GM12878 (cell line): Measurements from ENCODE around the gene NACAD. TPM values are rescaled to one million over a fixed set of nuclear protein-coding genes. Genes with fewer than 3 reads are reported as not detected.

Experiments used
- BMI1 ChIP-seq: fragments of 450-650 bp; IDR thresholded peaks from 2 replicates; pipeline ENCODE4 v1.6.1; 2016; ENCODE audit warnings: mild to moderate bottlenecking, moderate library complexity, borderline replicate concordance
- CREB1 ChIP-seq: IDR thresholded peaks from 2 replicates; pipeline ENCODE4 v1.6.1; 2012; ENCODE audit warnings: low read depth, mild to moderate bottlenecking, inconsistent platforms
- EED ChIP-seq: sonication (generic); IDR thresholded peaks from 2 replicates; pipeline ENCODE4 v1.6.1; 2016; ENCODE audit warnings: antibody characterized with exemption, low read depth
- HSF1 ChIP-seq: fragments of 150-350 bp; IDR thresholded peaks from 2 replicates; pipeline ENCODE4 v1.6.1; 2014; ENCODE audit warnings: mild to moderate bottlenecking, low read depth, low read length
- MEF2A ChIP-seq: IDR thresholded peaks from 2 replicates; pipeline ENCODE4 v1.6.1; 2011; ENCODE audit warnings: low read depth, mild to moderate bottlenecking, low read length, moderate library complexity; ENCODE audit not compliant: insufficient read depth
- NFIC ChIP-seq: IDR thresholded peaks from 2 replicates; pipeline ENCODE4 v1.6.1; 2012; ENCODE audit warnings: low read depth, mild to moderate bottlenecking, inconsistent platforms, low read length, moderate library complexity
- PML ChIP-seq: IDR thresholded peaks from 2 replicates; pipeline ENCODE4 v1.6.1; 2012; ENCODE audit warnings: low read length, inconsistent platforms
- POLR2AphosphoS2 ChIP-seq: IDR thresholded peaks from 2 replicates; pipeline ENCODE4 v1.6.1; 2011; ENCODE audit warnings: low read depth, mild to moderate bottlenecking, low read length, improper control_type of control experiment, moderate library complexity
- SIN3A ChIP-seq: IDR thresholded peaks from 2 replicates; pipeline ENCODE4 v1.6.1; 2012; ENCODE audit warnings: low read depth, low read length, improper control_type of control experiment
- SMARCA5 ChIP-seq: fragments of 450-650 bp; IDR thresholded peaks from 2 replicates; pipeline ENCODE4 v1.6.1; 2017; ENCODE audit warnings: mild to moderate bottlenecking
- SP1 ChIP-seq: IDR thresholded peaks from one replicate; pipeline ENCODE4 v1.6.1; 2011; ENCODE audit warnings: low read depth, low read length
- TBL1XR1 ChIP-seq: IDR thresholded peaks from 2 replicates; pipeline ENCODE4 v1.6.1; 2012; ENCODE audit warnings: low read depth, low read length, improper control_type of control experiment
- WRNIP1 ChIP-seq: IDR thresholded peaks from 2 replicates; pipeline ENCODE4 v1.6.1; 2011; ENCODE audit warnings: low read depth, low read length, improper control_type of control experiment, borderline replicate concordance
- ZNF687 ChIP-seq: fragments of 450-650 bp; IDR thresholded peaks from 2 replicates; pipeline ENCODE4 v1.6.1; 2017; ENCODE audit warnings: mild to moderate bottlenecking, moderate library complexity
- polyA plus RNA-seq, 11 experiments: library from polyadenylated mRNA; depleted of rRNA in 4 of 11; unstranded in 6 of 11; stranded (reverse) in 5 of 11; fragments of >200 nt; fragmentation: Nextera tagmentation in 4 of 11; fragmentation: Illumina TruSeq in 1 of 11; extraction: Ambion mirVana in 4 of 11; extraction: Trizol in 1 of 11; gene quantifications; 1 replicate in 1 of 11; 2 replicates in 10 of 11; pipeline versions ENCODE4 v1.2.1 to v1.2.3, GENCODE V29; 2011 to 2016; ENCODE audit warnings: inconsistent platforms in 2 of 11, missing spikeins in 2 of 11, low read depth in 1 of 11
- total RNA-seq, 4 experiments: library from RNA; depleted of rRNA in 3 of 4; stranded (reverse); fragments of >200 nt in 3 of 4; fragmentation: Illumina TruSeq in 1 of 4; extraction: Trizol in 1 of 4; gene quantifications; 2 replicates each; pipeline versions ENCODE4 v1.2.1 to v1.2.3, GENCODE V29; 2013 to 2021
- TF ChIP-seq, protein P1 (sequence below): fragments of 450-650 bp; conservative IDR thresholded peaks from 2 replicates; pipeline ENCODE4 v1.6.1; 2017; ENCODE audit warnings: mild to moderate bottlenecking, moderate library complexity
- TF ChIP-seq, protein P2 (sequence below): IDR thresholded peaks from 2 replicates; pipeline ENCODE4 v1.6.1; 2012; ENCODE audit warnings: mild to moderate bottlenecking, low read depth, low read length
- TF ChIP-seq, protein P3 (sequence below): fragments of 450-650 bp; IDR thresholded peaks from 2 replicates; pipeline ENCODE4 v1.6.1; 2017; ENCODE audit warnings: borderline replicate concordance

Gene NACAD
- total and polyA plus RNA-seq, 10 of the 15 experiments (the other 5 are each of a cell fraction or from before 2014, with no cell fraction given) = not detected

DNA sequence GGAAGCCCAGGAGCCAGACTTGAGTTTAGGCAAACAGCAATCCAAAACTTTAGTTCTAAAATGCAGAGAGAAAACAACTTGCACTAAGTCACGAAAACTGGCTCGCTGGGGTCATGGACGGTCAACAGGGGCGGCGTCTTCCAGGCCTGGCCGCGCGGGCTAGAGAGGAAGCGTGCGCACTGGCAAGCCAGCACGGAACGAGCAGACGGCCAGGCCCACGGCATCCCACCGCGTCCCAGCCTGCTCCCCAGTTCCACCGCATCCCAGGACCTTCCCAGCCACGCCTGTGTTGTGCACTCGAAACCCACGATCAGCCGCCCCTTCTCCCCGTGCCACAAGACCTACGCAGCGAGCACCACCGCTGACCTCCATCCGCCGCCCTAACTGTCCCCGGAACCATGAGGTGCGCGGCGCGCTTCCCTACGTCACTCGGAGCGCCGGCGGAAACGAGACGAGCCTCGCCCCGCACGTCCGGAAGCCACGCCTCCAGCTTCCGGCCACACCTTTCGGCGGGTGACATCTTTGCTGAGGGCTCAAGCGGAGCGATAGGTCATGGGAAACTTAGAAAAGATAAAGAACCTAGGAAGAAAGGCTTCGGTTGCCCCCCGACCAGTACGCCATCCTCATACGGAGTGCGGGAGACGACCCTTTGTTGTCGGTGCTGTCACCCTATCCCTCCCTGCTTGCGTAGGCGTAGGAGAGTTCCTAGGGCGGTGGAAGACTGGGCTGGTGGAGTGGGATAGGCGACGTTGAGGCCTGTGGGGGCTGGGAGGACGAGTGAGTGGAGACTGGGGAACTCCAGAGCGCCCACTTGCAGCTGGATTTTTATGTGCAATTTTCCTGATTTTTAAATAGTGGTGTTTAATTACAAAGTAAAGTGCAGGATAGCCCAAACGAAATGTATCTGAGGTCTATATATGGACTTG lies 22.8 kb upstream of the NACAD start, which contains the start of gene TBRG4 (continued):
- TF ChIP-seq, protein P1, sequence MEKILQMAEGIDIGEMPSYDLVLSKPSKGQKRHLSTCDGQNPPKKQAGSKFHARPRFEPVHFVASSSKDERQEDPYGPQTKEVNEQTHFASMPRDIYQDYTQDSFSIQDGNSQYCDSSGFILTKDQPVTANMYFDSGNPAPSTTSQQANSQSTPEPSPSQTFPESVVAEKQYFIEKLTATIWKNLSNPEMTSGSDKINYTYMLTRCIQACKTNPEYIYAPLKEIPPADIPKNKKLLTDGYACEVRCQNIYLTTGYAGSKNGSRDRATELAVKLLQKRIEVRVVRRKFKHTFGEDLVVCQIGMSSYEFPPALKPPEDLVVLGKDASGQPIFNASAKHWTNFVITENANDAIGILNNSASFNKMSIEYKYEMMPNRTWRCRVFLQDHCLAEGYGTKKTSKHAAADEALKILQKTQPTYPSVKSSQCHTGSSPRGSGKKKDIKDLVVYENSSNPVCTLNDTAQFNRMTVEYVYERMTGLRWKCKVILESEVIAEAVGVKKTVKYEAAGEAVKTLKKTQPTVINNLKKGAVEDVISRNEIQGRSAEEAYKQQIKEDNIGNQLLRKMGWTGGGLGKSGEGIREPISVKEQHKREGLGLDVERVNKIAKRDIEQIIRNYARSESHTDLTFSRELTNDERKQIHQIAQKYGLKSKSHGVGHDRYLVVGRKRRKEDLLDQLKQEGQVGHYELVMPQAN = peak; percentile 97
- TF ChIP-seq, protein P2, sequence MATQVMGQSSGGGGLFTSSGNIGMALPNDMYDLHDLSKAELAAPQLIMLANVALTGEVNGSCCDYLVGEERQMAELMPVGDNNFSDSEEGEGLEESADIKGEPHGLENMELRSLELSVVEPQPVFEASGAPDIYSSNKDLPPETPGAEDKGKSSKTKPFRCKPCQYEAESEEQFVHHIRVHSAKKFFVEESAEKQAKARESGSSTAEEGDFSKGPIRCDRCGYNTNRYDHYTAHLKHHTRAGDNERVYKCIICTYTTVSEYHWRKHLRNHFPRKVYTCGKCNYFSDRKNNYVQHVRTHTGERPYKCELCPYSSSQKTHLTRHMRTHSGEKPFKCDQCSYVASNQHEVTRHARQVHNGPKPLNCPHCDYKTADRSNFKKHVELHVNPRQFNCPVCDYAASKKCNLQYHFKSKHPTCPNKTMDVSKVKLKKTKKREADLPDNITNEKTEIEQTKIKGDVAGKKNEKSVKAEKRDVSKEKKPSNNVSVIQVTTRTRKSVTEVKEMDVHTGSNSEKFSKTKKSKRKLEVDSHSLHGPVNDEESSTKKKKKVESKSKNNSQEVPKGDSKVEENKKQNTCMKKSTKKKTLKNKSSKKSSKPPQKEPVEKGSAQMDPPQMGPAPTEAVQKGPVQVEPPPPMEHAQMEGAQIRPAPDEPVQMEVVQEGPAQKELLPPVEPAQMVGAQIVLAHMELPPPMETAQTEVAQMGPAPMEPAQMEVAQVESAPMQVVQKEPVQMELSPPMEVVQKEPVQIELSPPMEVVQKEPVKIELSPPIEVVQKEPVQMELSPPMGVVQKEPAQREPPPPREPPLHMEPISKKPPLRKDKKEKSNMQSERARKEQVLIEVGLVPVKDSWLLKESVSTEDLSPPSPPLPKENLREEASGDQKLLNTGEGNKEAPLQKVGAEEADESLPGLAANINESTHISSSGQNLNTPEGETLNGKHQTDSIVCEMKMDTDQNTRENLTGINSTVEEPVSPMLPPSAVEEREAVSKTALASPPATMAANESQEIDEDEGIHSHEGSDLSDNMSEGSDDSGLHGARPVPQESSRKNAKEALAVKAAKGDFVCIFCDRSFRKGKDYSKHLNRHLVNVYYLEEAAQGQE = no peak
- TF ChIP-seq, protein P3, sequence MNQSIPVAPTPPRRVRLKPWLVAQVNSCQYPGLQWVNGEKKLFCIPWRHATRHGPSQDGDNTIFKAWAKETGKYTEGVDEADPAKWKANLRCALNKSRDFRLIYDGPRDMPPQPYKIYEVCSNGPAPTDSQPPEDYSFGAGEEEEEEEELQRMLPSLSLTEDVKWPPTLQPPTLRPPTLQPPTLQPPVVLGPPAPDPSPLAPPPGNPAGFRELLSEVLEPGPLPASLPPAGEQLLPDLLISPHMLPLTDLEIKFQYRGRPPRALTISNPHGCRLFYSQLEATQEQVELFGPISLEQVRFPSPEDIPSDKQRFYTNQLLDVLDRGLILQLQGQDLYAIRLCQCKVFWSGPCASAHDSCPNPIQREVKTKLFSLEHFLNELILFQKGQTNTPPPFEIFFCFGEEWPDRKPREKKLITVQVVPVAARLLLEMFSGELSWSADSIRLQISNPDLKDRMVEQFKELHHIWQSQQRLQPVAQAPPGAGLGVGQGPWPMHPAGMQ = no peak
- TF ChIP-seq SP1 (peak; percentile 86), BMI1 (no peak), MEF2A (no peak), SMARCA5 (peak; percentile 20; the same call in 1 of the 2 replicates), EED (peak; percentile 78), ZNF687 (no peak), NFIC (no peak), HSF1 (no peak), PML (peak; percentile 94), WRNIP1 (no peak), SIN3A (peak; percentile 97), TBL1XR1 (peak; percentile 82), CREB1 (peak; percentile 99), POLR2AphosphoS2 (peak; percentile 75)
